K562 (cell line): ENCODE data around the gene RFC2. TPM values are rescaled to one million over a fixed set of nuclear protein-coding genes. Genes with fewer than 3 reads are reported as not detected.

Source experiments
- DPF2 ChIP-seq: fragments of 450-650 bp; IDR thresholded peaks from 2 replicates; pipeline ENCODE4 v1.6.1; 2016
- EZH2 ChIP-seq: IDR thresholded peaks from 2 replicates; pipeline ENCODE4 v1.6.1; 2012; ENCODE audit warnings: low read depth, mild to moderate bottlenecking, inconsistent platforms, low read length, borderline replicate concordance
- NFIC ChIP-seq: fragments of 450-650 bp; IDR thresholded peaks from 2 replicates; pipeline ENCODE4 v1.6.1; 2017; ENCODE audit warnings: mild to moderate bottlenecking, inconsistent platforms
- SP1 ChIP-seq: sonication (generic); formaldehyde crosslinking; IDR thresholded peaks from 2 replicates; pipeline ENCODE4 v1.8.1; 2022; ENCODE audit warnings: mild to moderate bottlenecking, missing genetic modification reagents
- ZNF830 ChIP-seq: fragments of 250-450 bp; sonication (Bioruptor Pico); IDR thresholded peaks from 2 replicates; pipeline ENCODE4 v1.5.0; 2021; ENCODE audit warnings: mild to moderate bottlenecking
- polyA plus RNA-seq, 8 experiments: library from polyadenylated mRNA; depleted of rRNA in 4 of 8; stranded (reverse) in 5 of 8; unstranded in 3 of 8; fragments of >200 nt; fragmentation: Nextera tagmentation in 2 of 8; fragmentation: Illumina TruSeq in 1 of 8; extraction: Ambion mirVana in 2 of 8; extraction: Trizol in 1 of 8; gene quantifications; 2 replicates each; pipeline versions ENCODE4 v1.2.1 to v1.2.3, GENCODE V29; 2011 to 2014; ENCODE audit warnings: inconsistent platforms in 1 of 8, missing spikeins in 1 of 8
- total RNA-seq, 7 experiments: library from RNA; depleted of rRNA in 6 of 7; stranded (reverse); fragments of >200 nt in 6 of 7; fragmentation: Illumina TruSeq in 2 of 7; extraction: Trizol in 2 of 7; gene quantifications; 2 replicates each; pipeline versions ENCODE4 v1.2.1 to v1.2.3, GENCODE V29; 2011 to 2021; ENCODE audit warnings: low replicate concordance in 1 of 7
- TF ChIP-seq, protein P1 (sequence below), 2 experiments: fragments of 450-650 bp; IDR thresholded peaks; 2 replicates each; pipeline ENCODE4 v1.6.1; 2016; ENCODE audit warnings: mild to moderate bottlenecking in 2 of 2, borderline replicate concordance in 1 of 2, low read depth in 1 of 2, moderate library complexity in 1 of 2
- TF ChIP-seq, protein P2 (sequence below): fragments of 450-650 bp; IDR thresholded peaks from 2 replicates; pipeline ENCODE4 v1.6.1; 2018; ENCODE audit not compliant: partially characterized antibody
- TF ChIP-seq, protein P3 (sequence below): fragments of 250-450 bp; sonication (Bioruptor Pico); IDR thresholded peaks from 2 replicates; pipeline ENCODE4 v1.8.0; 2022; ENCODE audit warnings: moderate library complexity, mild to moderate bottlenecking, inconsistent platforms
- TF ChIP-seq, protein P4 (sequence below): fragments of 250-450 bp; sonication (Bioruptor Pico); IDR thresholded peaks from 2 replicates; pipeline ENCODE4 v1.5.1; 2021; ENCODE audit warnings: mild to moderate bottlenecking

Gene RFC2
- total and polyA plus RNA-seq, 9 of the 15 experiments (the other 6 are each of a cell fraction or from before 2014, with no cell fraction given) = 32.5 to 161 (median 102) TPM

DNA sequence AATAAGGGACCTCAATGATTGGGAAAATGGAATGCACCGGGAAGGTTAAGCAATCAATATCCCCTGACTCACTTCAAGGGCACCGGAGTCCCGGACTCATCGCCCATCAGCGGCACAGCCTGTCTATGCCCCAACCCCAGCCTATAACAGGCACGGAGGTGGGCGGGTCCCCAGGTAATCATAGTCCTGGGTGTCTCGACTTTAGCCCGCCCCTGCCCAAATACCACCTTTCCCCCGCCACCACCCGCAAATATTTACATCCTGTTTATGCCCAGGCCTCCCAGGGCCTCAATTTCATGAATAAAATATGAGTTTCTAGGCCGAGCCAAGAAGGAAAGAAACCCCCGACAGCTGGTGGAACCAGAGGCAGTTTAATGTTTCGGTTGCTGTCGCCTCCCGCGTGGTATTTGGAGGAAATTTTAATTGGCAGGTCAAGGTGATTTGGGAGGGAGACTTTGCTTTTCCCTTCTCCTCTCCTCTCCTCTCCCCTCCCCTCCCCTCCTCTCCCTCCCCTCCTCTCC lies 15.6 kb upstream of the RFC2 start (continued):
- TF ChIP-seq, protein P1, sequence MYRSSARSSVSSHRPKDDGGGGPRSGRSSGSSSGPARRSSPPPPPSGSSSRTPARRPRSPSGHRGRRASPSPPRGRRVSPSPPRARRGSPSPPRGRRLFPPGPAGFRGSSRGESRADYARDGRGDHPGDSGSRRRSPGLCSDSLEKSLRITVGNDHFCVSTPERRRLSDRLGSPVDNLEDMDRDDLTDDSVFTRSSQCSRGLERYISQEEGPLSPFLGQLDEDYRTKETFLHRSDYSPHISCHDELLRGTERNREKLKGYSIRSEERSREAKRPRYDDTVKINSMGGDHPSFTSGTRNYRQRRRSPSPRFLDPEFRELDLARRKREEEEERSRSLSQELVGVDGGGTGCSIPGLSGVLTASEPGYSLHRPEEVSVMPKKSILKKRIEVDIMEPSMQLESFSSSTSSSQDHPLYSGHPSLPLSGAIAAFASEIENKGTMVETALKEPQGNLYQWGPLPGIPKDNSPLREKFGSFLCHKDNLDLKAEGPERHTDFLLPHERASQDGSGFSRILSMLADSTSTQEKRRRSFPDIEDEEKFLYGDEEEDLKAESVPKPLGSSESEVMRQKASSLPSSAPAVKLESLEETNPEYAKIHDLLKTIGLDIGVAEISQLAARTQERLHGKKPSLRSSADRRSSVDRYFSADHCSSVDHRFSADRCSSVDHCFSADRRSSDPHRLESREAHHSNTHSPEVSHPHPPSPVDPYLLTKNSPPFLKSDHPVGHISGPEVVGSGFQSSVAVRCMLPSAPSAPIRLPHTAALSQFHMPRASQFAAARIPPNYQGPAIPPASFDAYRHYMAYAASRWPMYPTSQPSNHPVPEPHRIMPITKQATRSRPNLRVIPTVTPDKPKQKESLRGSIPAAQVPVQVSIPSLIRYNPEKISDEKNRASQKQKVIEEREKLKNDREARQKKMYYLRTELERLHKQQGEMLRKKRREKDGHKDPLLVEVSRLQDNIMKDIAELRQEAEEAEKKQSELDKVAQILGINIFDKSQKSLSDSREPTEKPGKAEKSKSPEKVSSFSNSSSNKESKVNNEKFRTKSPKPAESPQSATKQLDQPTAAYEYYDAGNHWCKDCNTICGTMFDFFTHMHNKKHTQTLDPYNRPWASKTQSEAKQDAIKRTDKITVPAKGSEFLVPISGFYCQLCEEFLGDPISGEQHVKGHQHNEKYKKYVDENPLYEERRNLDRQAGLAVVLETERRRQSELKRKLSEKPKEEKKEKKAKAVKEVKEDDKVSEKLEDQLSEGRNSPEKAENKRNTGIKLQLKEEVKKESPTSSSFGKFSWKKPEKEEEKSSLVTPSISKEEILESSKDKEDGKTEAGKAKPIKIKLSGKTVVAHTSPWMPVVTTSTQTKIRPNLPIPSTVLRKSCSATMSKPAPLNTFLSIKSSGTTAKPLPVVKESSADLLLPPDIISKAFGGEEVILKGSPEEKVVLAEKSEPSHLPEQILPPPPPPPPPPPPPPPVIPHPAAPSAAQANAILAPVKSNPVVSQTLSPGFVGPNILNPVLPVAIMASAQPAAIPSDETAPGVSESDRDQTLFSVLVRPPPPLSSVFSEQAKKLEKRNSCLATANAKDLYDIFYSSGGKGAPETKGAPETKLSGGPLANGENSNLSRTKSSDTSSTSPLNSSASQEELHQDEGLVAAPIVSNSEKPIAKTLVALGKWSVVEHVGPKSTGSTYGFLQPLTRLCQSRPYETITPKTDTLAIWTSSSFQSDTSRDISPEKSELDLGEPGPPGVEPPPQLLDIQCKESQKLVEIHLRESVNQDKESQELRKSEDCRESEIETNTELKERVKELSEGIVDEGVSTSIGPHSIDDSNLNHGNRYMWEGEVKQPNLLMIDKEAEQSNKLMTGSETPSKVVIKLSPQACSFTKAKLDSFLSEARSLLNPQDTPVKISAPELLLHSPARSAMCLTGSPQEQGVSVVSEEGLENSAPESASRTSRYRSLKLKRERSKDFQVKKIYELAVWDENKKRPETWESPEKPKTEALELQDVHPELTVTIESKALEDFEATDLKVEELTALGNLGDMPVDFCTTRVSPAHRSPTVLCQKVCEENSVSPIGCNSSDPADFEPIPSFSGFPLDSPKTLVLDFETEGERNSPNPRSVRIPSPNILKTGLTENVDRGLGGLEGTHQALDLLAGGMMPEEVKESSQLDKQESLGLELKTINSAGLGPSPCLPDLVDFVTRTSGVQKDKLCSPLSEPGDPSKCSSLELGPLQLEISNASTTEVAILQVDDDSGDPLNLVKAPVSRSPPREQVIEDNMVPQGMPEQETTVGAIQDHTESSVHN (IDR thresholded peaks at IDR 0.05; ENCODE audit: borderline replicate concordance in 1 of 2, low read depth in 1 of 2) = no peak
- TF ChIP-seq, protein P2, sequence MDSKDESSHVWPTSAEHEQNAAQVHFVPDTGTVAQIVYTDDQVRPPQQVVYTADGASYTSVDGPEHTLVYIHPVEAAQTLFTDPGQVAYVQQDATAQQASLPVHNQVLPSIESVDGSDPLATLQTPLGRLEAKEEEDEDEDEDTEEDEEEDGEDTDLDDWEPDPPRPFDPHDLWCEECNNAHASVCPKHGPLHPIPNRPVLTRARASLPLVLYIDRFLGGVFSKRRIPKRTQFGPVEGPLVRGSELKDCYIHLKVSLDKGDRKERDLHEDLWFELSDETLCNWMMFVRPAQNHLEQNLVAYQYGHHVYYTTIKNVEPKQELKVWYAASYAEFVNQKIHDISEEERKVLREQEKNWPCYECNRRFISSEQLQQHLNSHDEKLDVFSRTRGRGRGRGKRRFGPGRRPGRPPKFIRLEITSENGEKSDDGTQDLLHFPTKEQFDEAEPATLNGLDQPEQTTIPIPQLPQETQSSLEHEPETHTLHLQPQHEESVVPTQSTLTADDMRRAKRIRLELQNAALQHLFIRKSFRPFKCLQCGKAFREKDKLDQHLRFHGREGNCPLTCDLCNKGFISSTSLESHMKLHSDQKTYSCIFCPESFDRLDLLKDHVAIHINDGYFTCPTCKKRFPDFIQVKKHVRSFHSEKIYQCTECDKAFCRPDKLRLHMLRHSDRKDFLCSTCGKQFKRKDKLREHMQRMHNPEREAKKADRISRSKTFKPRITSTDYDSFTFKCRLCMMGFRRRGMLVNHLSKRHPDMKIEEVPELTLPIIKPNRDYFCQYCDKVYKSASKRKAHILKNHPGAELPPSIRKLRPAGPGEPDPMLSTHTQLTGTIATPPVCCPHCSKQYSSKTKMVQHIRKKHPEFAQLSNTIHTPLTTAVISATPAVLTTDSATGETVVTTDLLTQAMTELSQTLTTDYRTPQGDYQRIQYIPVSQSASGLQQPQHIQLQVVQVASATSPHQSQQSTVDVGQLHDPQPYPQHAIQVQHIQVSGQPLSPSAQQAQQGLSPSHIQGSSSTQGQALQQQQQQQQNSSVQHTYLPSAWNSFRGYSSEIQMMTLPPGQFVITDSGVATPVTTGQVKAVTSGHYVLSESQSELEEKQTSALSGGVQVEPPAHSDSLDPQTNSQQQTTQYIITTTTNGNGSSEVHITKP = peak; percentile 23
- TF ChIP-seq NFIC (peak; percentile 47), ZNF830 (CRISPR knock-in tag) (no peak), EZH2 (no peak), SP1 (CRISPR knock-in tag) (0 out of 2 replicates have a peak, but pooled peaks have one; percentile 50), DPF2 (peak; percentile 15; the same call in 1 of the 2 replicates)
- TF ChIP-seq, protein P3, sequence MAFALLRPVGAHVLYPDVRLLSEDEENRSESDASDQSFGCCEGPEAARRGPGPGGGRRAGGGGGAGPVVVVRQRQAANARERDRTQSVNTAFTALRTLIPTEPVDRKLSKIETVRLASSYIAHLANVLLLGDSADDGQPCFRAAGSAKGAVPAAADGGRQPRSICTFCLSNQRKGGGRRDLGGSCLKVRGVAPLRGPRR (CRISPR knock-in tag) = no peak
- TF ChIP-seq, protein P4, sequence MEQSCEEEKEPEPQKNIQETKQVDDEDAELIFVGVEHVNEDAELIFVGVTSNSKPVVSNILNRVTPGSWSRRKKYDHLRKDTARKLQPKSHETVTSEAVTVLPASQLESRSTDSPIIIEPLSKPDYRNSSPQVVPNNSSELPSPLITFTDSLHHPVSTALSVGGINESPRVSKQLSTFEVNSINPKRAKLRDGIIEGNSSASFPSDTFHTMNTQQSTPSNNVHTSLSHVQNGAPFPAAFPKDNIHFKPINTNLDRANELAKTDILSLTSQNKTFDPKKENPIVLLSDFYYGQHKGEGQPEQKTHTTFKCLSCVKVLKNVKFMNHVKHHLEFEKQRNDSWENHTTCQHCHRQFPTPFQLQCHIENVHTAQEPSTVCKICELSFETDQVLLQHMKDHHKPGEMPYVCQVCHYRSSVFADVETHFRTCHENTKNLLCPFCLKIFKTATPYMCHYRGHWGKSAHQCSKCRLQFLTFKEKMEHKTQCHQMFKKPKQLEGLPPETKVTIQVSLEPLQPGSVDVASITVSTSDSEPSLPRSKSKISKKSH = no peak
